NCI-H2196 treated with DMSO at 0.1 percent for 48 hours (cell line): Measurements from ENCODE around the gene KRTAP12-4.
"Not testable (repeated sequence)": the region's sequence is repeated elsewhere in the genome, so short reads cannot be mapped to it uniquely, and the experiment has no call there.

Source experiments
- DNase-seq: peaks from one replicate; lab custom pipeline; 2025; ENCODE audit not compliant: unreplicated experiment; lab: John Stamatoyannopoulos, UW

The KRTAP12-4 gene

DNA sequence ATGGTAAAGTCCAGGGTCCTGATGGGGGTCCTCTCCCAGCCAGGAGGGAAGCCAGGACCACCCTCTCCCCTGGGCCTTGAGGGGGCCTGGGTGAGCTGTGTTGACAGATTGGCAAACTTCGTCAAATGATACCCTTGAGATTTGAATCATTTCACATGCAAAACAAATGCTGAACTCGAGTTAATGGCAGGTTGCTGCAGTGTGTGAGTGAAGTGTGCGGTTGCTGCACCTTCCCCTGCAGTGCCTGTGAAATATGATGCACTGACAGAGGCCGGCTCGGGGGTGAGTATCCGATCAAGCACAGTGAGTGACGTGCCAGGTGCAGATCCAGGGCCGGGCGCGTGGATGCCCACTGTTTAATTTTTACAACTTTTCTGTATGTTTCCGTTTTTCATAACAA, 33.2 kb upstream of the KRTAP12-4 start:
- no peak for DNase-seq

DNA sequence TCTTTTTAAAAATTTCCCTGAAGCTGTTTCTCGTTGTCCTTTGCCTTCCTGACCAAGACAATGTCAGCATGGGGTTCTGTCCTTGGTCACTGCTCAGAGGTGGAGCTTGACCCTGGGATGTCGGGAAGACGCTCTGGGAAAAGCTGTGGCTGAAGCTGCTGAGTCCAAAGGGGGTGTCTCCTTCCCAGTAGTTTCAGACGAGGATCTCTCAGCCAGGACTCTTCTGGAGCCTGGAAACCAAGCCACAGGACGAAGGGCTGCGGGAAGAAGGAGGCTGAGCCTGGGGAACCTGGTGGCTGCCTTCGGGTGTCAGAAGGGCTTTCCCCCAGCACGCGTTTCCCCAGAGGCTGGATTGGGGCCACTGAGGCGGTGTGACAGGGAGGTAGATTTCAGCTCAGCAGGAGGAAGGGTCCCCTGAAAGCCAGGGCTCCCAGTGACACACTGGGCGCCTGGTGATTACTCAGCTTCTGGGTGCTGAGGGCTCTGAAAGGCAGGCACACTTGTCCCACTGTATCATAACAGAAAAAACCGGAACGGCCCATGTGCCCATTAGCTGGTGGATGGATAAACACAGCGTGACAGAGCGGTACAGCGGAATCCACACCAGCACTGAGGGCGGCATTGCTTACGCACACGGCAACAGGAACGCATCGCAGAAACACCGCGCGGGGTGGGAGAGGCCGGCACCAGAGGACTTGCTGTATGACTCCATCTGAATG, 32.5 kb upstream of the KRTAP12-4 start:
- DNase-seq, result no peak

GRCh38 chr21:44686000-44686781, 31.7 kb upstream of the KRTAP12-4 start:
- DNase-seq, result no peak

DNA sequence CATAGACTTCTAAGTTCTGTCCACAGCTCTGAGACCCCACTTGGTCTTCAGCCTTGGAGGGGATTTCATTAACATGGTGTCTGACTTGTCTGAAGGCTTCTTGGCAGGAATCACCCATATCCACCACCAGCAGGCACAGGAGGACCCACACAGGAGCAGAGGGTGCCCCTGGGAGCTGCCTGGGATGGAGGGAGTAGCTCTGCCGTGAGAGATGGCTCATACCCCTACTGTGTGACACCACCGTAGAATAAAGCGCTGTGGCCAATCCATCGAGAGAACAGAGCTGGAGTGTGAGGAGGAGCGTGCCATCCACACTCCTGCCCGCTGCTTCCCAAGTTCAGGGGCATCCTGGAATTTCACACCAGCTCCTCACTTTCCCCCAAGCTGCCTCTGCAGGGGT, 30.6 kb upstream of the KRTAP12-4 start:
- not testable (repeated sequence) for DNase-seq

DNA sequence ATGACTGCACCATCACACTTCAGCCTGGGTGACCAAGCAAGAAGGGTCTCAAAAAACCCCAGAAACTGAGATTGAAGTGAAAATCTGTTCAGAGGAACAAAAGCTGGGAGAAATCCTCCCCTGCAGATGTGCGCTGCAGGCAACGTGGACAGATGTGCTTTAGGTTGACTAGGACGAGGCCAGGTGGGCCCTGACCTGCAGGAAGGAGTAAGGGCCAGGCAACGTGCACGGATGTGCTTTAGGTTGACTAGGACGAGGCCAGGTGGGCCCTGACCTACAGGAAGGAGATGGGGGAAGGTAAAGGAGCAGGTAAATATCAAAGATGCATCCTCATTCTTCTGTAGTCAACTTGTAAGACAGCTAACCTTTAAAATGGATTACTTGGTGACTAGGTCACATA, 30.0 kb upstream of the KRTAP12-4 start:
- no peak for DNase-seq

- DNase-seq, result no peak
Measured at GRCh38 chr21:44684077-44684476, 29.6 kb upstream of the KRTAP12-4 start.

DNA sequence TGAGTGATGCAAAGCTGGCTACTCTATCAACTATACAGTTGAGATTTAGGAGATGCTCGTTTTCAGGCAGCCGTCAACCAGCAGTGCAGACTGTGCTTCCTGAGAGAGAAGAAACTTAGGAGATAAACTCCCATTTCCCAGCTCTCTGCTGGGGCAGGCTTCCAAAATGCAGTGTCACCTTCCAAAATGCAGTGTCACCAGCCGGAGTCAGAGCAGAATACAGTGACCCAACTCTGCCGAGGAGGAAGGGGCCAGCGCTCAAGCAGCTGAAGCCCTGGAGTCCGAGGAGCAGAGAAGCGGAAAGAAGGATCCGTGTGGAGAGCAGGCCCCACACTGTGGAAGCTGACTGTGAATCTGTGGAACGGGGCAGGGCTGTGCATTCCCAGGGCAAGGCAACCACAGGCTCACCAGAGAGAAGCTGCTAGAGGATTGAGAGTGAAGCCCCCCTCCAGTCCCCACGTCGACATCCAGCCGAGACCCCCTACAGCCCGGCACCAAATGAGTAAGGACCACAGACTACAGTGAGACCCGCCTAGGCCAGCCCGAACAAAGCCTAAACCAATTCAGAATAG, 28.2 kb upstream of the KRTAP12-4 start:
- DNase-seq, result no peak

DNA sequence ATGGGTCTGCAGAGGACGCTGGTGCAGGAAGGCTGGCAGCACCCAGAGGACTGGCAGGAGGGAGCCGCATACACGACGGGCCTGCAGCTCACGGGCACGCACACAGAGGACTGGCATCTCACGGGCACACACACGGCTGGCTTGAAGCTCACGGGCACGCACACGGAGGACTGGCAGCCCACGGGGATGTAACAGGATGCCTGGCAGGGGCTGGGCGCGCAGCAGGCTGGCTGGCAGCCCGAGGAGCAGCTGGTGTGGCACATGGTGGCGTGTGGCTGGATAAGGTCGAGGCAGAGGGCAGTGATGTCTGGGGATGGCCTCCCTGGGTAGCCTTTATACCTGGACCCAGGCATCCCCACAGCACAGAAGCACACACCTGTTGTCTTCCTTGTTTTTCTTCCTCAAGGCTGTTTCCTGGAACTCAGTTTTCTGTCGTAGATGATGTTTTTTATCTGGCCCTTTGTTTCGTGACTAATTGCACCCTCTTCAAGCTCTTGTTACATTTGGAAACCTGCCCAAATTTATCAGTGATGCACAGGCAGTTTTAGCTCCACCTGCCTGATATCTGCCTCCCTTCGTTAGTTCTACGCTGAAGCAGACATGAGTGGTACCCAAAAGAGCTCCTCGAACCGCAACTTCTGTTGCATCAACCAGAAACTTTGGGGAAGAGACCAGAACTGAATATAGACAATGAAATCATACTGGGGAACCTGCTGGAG, 27.6 kb upstream of the KRTAP12-4 start, which contains the start of gene KRTAP12-1:
KRTAP12-1 (minus strand) TSS at position 303 of the 719 bp plus-strand sequence; CDS start at position 263, 40 bp downstream.
- peak; percentile 75 for DNase-seq

- DNase-seq, result no peak
Measured at GRCh38 chr21:44681152-44681551, 26.7 kb upstream of the KRTAP12-4 start.

DNA sequence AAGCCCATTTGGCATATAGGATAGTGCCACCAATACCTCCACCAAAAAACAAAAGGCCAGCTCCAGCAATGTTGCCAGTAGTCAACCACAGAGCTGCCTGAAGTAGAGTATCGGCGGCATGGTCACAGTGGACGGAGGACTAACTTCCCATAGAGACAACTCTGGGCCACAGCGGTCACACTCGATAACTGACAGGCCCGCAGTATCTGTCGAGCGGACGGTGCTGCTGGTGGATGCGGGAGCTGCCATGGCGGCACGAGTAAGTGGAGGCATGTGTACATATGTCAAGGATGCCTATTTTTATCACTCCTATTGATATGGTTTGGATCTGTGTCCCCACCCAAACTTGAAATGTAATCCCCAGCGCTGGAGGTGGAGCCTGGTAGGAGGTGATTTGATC, 23.4 kb upstream of the KRTAP12-4 start:
- no peak for DNase-seq

- DNase-seq, result no peak
Measured at GRCh38 chr21:44671911-44672310, 17.5 kb upstream of the KRTAP12-4 start.

DNA sequence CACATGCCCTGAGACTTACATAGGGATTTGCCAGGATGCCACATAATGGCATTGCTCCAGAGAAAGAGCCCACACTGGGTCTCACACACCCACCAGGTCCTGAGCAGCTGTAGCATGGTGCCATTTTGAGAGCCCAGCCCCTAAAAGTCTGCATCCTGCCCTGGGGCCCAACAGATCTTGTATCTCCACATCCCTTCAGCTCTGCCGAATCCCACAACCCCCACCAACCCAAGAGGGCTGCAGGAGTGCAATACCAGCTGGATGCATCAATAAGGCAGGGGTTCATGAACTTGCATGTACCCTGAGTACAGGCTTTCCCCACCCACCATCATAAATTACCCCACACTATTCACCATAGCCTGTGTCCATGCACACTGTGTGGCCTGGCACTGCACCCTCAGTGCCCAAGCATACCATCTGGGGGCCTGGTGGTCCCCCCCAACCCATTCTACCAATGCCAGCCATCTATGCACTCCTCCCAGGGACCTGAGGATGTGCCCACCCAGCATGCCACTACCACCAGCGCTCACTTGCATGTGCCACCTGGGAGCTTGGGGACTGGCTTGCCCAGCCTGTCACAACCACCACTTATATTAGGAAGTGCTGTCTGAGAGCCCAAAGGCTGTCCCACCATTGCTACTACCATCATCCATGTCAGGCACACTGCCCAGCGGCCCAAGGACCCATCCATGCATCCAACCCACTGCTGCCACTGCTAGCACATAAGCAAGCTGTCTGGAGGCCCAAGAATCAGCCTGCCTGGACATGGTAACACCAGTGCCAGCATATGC, 16.4 kb upstream of the KRTAP12-4 start:
- no peak for DNase-seq

GRCh38 chr21:44667612-44668011, 13.2 kb upstream of the KRTAP12-4 start:
- no peak for DNase-seq

DNA sequence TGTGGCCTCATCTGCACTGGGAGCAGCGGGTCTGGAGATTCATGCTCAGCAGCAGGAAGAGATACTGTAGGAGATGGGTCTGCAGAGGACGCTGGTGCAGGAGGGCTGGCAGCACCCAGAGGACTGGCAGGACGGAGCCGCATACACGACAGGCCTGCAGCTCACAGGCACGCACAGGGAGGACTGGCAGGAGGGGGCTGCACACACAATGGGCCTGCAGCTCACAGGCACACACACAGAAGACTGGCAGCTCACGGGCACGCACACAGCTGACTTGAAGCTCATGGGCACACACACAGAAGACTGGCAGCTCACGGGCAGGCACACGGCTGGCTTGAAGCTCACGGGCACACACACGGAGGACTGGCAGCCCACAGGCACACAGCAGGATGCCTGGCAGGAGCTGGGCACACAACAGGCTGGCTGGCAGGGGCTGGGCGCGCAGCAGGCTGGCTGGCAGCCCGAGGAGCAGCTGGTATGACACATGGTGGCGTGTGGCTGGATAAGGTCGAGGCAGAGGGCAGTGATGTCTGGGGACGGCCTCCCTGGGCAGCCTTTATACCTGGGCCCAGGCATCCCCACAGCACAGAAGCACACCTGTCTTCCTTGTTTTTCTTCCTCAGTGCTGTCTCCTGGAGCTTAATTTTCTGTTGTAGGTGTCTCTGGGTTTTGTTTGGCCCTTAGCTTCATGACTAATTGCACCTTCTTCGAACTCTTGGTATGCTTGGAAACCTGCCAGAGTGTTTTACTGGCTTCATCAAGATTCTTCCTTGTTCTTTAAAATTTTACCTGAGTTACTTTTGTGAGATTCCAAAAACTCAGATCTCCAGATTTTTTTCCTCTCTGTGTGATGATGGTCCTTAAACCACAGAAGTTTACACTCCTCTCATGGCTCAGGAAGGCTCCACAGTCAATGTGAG, 12.2 kb upstream of the KRTAP12-4 start, which contains the start of gene KRTAP12-2:
KRTAP12-2 (minus strand) TSS at position 527 of the 920 bp plus-strand sequence; CDS start at position 486, 41 bp downstream.
- peak; percentile 57 for DNase-seq

DNA sequence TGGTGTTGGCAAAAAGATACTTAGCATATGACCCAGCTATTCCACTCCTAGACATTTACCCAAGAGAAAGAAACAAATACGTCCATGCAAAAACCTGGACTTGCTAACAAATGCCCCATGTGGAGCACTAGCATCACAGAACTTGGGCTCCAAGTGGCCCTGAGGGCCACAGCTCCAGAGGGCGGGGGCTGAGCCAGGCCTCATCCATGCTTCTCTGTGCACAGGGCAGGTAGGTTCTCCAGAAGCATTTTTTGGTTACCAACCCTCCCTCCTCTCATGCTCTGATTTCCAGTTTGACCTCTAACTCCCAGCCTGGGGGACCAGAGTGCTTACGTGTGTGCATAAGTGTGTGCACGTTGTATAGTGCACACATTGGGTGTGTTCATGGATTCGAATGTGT, 10.2 kb upstream of the KRTAP12-4 start:
- DNase-seq, result no peak

GRCh38 chr21:44661567-44661966, 7.1 kb upstream of the KRTAP12-4 start:
- not testable (repeated sequence) for DNase-seq

DNA sequence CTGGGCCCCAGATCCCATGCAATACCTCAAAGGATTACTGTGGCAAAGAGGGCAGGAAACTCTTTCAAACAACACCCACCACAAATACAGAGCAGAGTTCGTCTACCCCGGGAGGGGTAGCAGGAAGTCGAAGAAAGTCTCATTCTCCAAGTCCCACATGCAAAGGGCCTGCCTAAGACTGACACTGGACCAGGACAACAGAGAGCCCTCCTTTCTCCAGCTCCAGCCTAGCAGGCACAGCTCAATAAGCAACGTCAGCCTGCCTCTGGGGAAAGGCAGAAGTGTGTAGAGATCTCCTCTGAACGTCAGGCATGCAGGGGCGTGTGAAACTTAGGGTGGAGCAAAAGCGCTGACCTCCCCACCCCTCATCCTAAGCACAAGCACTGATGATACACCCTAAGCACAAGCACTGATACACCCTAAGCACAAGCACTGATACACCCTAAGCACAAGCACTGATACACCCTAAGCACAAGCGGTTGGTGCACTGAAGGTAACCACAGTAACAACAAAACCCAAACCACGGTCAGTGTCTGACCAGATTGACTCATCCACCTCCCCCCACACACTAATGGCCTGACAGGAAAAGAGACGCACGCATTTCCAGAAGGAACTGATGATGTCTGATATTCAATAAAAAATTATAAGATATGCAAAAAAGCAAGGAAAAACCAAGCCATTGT, 4.6 kb upstream of the KRTAP12-4 start:
- DNase-seq, result no peak

GRCh38 chr21:44658541-44658910, 4.1 kb upstream of the KRTAP12-4 start:
- DNase-seq, result no peak
